Measurements from ENCODE around the gene NNAT. TPM values are rescaled to one million over a fixed set of nuclear protein-coding genes. Genes with fewer than 3 reads are reported as not detected.

NNAT gene
- total and polyA plus RNA-seq, 4 donors = 0.38 to 2.6 TPM; not detected in 2

DNA sequence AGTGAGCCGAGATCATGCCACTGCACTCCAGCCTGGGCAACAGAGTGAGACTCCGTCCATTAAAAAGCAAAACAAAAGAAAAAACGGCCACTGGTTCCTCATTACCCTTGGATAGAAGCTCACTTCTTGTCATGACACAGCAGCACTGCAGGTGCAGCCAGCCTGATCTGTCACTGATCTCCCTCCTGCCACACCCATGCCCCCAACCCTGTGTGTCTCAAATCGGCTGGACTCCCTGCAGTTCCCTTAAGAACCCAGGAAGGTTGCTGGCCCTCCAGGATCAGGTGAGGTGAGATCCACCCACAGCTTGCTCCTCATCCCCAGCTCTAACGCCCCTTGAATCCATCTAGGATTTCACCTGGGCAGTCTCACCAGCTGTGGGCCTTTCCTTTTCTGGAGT is 26.3 kb upstream of the NNAT start:
- intact Hi-C loops (cut with DNase I) = no loop called here
- ATAC-seq (ENCODE audit: low FRiP score) = no peak
- H3K9me3 ChIP-seq (ENCODE audit: control insufficient read depth, low read length) = peaks cover 2% of the 10 kb centered on the region
- no peaks in the 10 kb centered on the region for H3K4me1 ChIP-seq (ENCODE audit: control insufficient read depth in 1 of 2, insufficient read depth in 2 of 2, low read length in 2 of 2)
- no peak overlapping the region for H3K4me3 ChIP-seq (ENCODE audit: low read length in 2 of 2)
- H3K27ac ChIP-seq (ENCODE audit: low read depth in 1 of 2, low read length in 2 of 2) = no peak overlapping the region
- H3K27me3 ChIP-seq (ENCODE audit: control insufficient read depth in 1 of 2, insufficient read depth in 2 of 2, low read length in 1 of 2) = no peaks in the 10 kb centered on the region
- peaks cover 0 to 1% of the 10 kb centered on the region in 2 donors for H3K36me3 ChIP-seq (ENCODE audit: control insufficient read depth in 1 of 2, insufficient read depth in 2 of 2, low read length in 1 of 2)
- DNase-seq = no peak
- 85 to 91% methylated on average over 5 of the region's 5 CpGs for WGBS, 2 donors

DNA sequence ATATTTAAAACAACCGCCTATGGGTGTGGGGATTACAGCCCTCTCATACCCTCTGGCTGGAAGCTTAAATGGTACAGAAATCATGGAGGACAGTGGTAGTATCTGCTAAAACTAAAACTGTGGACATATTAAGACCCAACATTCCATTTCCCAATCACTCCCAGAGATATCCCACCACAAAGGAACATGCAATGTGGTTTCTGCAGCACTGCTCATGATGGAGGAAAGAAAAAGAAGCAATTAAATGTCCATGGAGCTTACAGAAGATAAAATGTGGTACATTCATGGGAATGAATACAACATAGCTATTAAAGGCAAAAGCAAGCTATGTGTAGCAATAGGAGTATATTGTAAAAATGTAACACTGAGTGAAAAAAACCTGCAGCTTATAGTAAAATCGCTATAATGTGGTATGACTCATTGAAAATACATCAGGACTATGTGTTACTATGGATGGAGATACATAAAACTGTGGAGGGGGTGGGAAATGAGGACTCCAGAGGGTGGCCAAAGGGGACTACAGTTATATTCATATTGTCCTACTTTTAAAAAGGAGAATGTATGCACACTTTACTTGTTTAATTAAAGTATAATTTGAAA is 22.9 kb upstream of the NNAT start:
- Histone ChIP-seq H3K27ac (ENCODE audit: low read depth in 1 of 2, low read length in 2 of 2) (no peak overlapping the region), H3K27me3 (ENCODE audit: control insufficient read depth in 1 of 2, insufficient read depth in 2 of 2, low read length in 1 of 2) (no peaks in the 10 kb centered on the region), H3K36me3 (ENCODE audit: control insufficient read depth in 1 of 2, insufficient read depth in 2 of 2, low read length in 1 of 2) (peaks cover 0 to 1% of the 10 kb centered on the region in 2 donors), H3K4me1 (ENCODE audit: control insufficient read depth in 1 of 2, insufficient read depth in 2 of 2, low read length in 2 of 2) (no peaks in the 10 kb centered on the region), H3K4me3 (ENCODE audit: low read length in 2 of 2) (no peak overlapping the region), H3K9me3 (ENCODE audit: control insufficient read depth, low read length) (no peaks in the 10 kb centered on the region)
- ATAC-seq (ENCODE audit: low FRiP score) (no peak), DNase-seq (no peak)
- 56 to 59% methylated on average over 2 of the region's 2 CpGs for WGBS, 2 donors
- intact Hi-C loops (cut with DNase I) = no loop called here

- no peak overlapping the region for H3K4me3 ChIP-seq (ENCODE audit: low read length in 2 of 2)
- 90 to 92% methylated on average over 7 of the region's 7 CpGs for WGBS, 2 donors
- H3K27ac ChIP-seq (ENCODE audit: low read depth in 1 of 2, low read length in 2 of 2) = no peak overlapping the region
- intact Hi-C loops (cut with DNase I) = no loop called here
- no peaks in the 10 kb centered on the region for H3K27me3 ChIP-seq (ENCODE audit: control insufficient read depth in 1 of 2, insufficient read depth in 2 of 2, low read length in 1 of 2)
- no peaks in the 10 kb centered on the region for H3K9me3 ChIP-seq (ENCODE audit: control insufficient read depth, low read length)
- no peaks in the 10 kb centered on the region for H3K36me3 ChIP-seq (ENCODE audit: control insufficient read depth in 1 of 2, insufficient read depth in 2 of 2, low read length in 1 of 2)
- no peak for DNase-seq
- ATAC-seq (ENCODE audit: low FRiP score) = no peak
- no peaks in the 10 kb centered on the region for H3K4me1 ChIP-seq (ENCODE audit: control insufficient read depth in 1 of 2, insufficient read depth in 2 of 2, low read length in 2 of 2)
Measured at GRCh38 chr20:37500311-37500710, 20.7 kb upstream of the NNAT start.

DNA sequence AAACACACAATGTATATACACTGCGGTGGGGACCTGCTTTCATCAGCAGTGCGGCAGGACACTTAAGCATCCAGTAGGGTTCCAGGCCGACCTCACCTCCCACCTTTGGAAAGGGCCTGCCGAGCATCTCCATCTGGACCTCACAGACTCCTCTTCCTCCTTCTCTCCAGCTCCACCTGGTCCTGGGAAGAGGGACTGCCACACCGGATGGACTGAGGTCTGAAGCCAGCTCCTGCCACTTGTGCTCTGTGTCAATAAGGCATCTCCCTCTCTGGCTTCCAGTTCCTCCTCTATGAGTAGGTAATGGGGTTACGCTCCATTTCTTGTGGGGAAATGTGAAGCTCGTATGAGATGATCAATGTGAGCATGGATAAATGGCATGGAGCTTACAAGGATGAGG is 19.1 kb upstream of the NNAT start:
- intact Hi-C loops (cut with DNase I) = no loop called here
- ATAC-seq (ENCODE audit: low FRiP score) = no peak

DNA sequence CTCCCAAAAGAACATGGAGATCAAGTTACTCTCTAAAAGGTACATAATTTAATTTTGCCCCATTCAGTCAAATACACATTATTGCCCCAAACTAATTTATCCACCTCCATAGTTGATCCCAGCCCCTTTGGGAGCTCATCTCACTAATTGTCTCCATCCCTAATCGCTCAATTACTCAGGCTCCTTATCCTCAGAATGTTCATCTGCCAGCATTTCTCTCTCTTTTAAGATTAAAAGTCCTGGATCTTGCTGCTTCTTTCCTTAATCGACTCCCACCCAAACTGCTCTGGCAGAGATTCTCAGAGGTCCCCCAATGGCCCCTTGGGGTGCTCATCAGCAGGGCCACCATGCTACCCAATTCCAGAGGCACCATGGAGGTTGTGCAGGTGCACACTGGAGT is 18.4 kb upstream of the NNAT start:
- Histone ChIP-seq H3K27ac (ENCODE audit: low read depth in 1 of 2, low read length in 2 of 2) (no peak overlapping the region), H3K9me3 (ENCODE audit: control insufficient read depth, low read length) (no peaks in the 10 kb centered on the region), H3K4me1 (ENCODE audit: control insufficient read depth in 1 of 2, insufficient read depth in 2 of 2, low read length in 2 of 2) (no peaks in the 10 kb centered on the region), H3K36me3 (ENCODE audit: control insufficient read depth in 1 of 2, insufficient read depth in 2 of 2, low read length in 1 of 2) (no peaks in the 10 kb centered on the region), H3K27me3 (ENCODE audit: control insufficient read depth in 1 of 2, insufficient read depth in 2 of 2, low read length in 1 of 2) (no peaks in the 10 kb centered on the region), H3K4me3 (ENCODE audit: low read length in 2 of 2) (no peak overlapping the region)
- DNase-seq (no peak), ATAC-seq (ENCODE audit: low FRiP score) (no peak)
- intact Hi-C loops (cut with DNase I) = no loop called here
- 89 to 91% methylated on average over 2 of the region's 2 CpGs for WGBS, 2 donors

More for the DNA sequence above, 19.1 kb upstream of the NNAT start:
- H3K36me3 ChIP-seq (ENCODE audit: control insufficient read depth in 1 of 2, insufficient read depth in 2 of 2, low read length in 1 of 2) = no peaks in the 10 kb centered on the region
- no peaks in the 10 kb centered on the region for H3K27me3 ChIP-seq (ENCODE audit: control insufficient read depth in 1 of 2, insufficient read depth in 2 of 2, low read length in 1 of 2)
- H3K4me1 ChIP-seq (ENCODE audit: control insufficient read depth in 1 of 2, insufficient read depth in 2 of 2, low read length in 2 of 2) = no peaks in the 10 kb centered on the region
- no peak overlapping the region for H3K27ac ChIP-seq (ENCODE audit: low read depth in 1 of 2, low read length in 2 of 2)
- 79 to 81% methylated on average over 7 of the region's 7 CpGs for WGBS, 2 donors
- DNase-seq = no peak
- H3K9me3 ChIP-seq (ENCODE audit: control insufficient read depth, low read length) = no peaks in the 10 kb centered on the region
- H3K4me3 ChIP-seq (ENCODE audit: low read length in 2 of 2) = no peak overlapping the region

- H3K27me3 ChIP-seq (ENCODE audit: control insufficient read depth in 1 of 2, insufficient read depth in 2 of 2, low read length in 1 of 2) = no peaks in the 10 kb centered on the region
- ATAC-seq (ENCODE audit: low FRiP score) (peak; percentile 11), DNase-seq (no peak)
- H3K4me3 ChIP-seq (ENCODE audit: low read length in 2 of 2) = no peak overlapping the region
- WGBS, 2 donors = 72 to 80% methylated on average over 3 of the region's 3 CpGs
- H3K36me3 ChIP-seq (ENCODE audit: control insufficient read depth in 1 of 2, insufficient read depth in 2 of 2, low read length in 1 of 2) = no peaks in the 10 kb centered on the region
- no peaks in the 10 kb centered on the region for H3K4me1 ChIP-seq (ENCODE audit: control insufficient read depth in 1 of 2, insufficient read depth in 2 of 2, low read length in 2 of 2)
- H3K27ac ChIP-seq (ENCODE audit: low read depth in 1 of 2, low read length in 2 of 2) = no peak overlapping the region
- intact Hi-C loops (cut with DNase I) = no loop called here
- H3K9me3 ChIP-seq (ENCODE audit: control insufficient read depth, low read length) = no peaks in the 10 kb centered on the region
Measured at GRCh38 chr20:37503256-37503927, 17.7 kb upstream of the NNAT start.

DNA sequence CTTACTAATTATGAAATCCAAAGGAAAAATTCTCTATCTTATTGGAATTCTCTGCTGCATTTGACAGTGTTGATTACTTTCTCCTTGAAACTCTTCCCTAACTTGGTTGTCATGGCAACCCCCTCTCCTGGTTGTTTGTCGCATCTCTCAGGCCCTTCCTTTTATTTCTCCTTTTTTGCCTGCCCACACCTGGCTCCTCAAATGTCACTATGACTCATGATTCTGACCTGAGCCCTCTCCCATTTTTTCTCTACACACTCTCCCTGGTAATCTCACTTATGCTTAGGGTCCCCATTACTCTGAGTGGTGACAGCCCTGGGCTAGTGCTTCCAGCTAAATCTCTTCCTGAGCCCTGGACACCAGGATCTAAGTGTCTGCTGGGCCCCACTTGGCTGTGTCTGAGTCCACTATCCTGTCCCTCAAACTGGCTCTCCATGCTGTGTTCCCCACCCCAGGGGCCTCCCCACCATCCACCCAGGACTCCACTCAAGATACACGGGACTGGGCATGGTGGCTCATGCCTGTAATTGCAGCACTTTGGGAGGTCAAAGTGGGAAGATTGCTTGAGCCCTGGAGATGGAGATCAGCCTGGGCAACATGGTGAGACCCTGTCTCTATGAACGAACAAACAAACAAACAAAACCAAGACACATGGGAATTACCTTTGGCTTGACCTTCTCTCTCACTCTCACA is 16.5 kb upstream of the NNAT start:
- Histone ChIP-seq H3K4me1 (ENCODE audit: control insufficient read depth in 1 of 2, insufficient read depth in 2 of 2, low read length in 2 of 2) (no peaks in the 10 kb centered on the region), H3K4me3 (ENCODE audit: low read length in 2 of 2) (no peak overlapping the region), H3K9me3 (ENCODE audit: control insufficient read depth, low read length) (no peaks in the 10 kb centered on the region), H3K27me3 (ENCODE audit: control insufficient read depth in 1 of 2, insufficient read depth in 2 of 2, low read length in 1 of 2) (no peaks in the 10 kb centered on the region), H3K27ac (ENCODE audit: low read depth in 1 of 2, low read length in 2 of 2) (no peak overlapping the region), H3K36me3 (ENCODE audit: control insufficient read depth in 1 of 2, insufficient read depth in 2 of 2, low read length in 1 of 2) (no peaks in the 10 kb centered on the region)
- intact Hi-C loops (cut with DNase I) = no loop called here
- ATAC-seq (ENCODE audit: low FRiP score) (no peak), DNase-seq (no peak)
- 59 to 65% methylated on average over 3 of the region's 3 CpGs for WGBS, 2 donors

DNA sequence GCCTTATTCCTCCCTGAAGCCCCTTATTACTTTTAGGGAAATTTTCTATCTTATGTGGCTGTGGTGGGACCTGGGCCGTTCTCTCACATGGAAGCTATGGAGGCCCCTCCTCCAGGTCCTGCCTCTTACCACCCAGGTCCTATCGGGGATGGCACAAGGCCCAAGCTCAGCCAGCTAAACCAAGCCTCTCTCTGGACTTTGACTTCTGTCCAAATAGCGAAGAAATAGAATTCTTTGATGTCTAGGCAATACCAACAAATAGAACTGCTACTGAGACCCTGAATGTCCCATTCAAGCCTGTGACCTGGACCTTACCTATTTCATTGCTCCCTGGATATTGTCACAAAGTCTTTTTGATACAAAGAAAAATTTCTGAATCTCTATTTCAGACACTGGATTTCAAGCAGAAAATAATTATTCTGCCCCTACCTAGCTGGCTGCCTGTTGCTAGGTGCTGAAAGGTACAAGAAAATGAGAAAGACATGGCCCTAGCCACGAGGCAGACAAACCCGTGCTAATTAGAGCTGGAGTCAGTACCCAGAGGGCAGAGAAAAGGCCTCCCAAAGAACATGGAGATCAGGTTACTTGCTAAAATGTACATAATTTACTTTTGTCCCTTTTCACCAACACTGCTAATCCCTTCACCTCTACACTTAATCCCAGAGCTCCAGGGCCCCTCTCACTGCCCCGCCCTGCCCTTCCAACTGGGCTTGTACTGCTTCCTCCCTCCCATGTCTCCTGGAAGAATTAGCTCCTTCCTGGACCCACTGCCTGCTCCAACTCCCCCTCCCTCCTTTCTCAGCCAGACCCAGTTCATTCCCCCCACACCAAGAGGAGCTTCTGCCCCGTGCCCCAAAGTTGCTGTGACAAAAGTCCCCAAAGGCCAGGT is 15.5 kb upstream of the NNAT start:
- Histone ChIP-seq H3K9me3 (ENCODE audit: control insufficient read depth, low read length) (no peaks in the 10 kb centered on the region), H3K27ac (ENCODE audit: low read depth in 1 of 2, low read length in 2 of 2) (no peak overlapping the region), H3K4me1 (ENCODE audit: control insufficient read depth in 1 of 2, insufficient read depth in 2 of 2, low read length in 2 of 2) (no peaks in the 10 kb centered on the region), H3K36me3 (ENCODE audit: control insufficient read depth in 1 of 2, insufficient read depth in 2 of 2, low read length in 1 of 2) (no peaks in the 10 kb centered on the region), H3K4me3 (ENCODE audit: low read length in 2 of 2) (no peak overlapping the region), H3K27me3 (ENCODE audit: control insufficient read depth in 1 of 2, insufficient read depth in 2 of 2, low read length in 1 of 2) (no peaks in the 10 kb centered on the region)
- intact Hi-C loops (cut with DNase I) = no loop called here
- DNase-seq (no peak), ATAC-seq (ENCODE audit: low FRiP score) (no peak)
- WGBS, 2 donors = 66% methylated on average over 7 of the region's 7 CpGs

All from aorta (tissue), 5 donors.